PC-3 (cell line): ENCODE results near the gene STX16.

Experiments
- EZH2 ChIP-seq: fragments of 300-600 bp; sonication (generic); IDR thresholded peaks from one replicate; pipeline ENCODE4 v1.6.1; 2017; ENCODE audit warnings: antibody characterized with exemption, mild to moderate bottlenecking, low read length; ENCODE audit not compliant: unreplicated experiment
- EZH2phosphoT487 ChIP-seq: fragments of 300-600 bp; sonication (generic); IDR thresholded peaks from 2 replicates; pipeline ENCODE4 v1.6.1; 2018; ENCODE audit warnings: mild to moderate bottlenecking, antibody characterized with exemption, low read length, borderline replicate concordance
- TF ChIP-seq, protein P1 (sequence below): fragments of 300-600 bp; sonication (generic); conservative IDR thresholded peaks from 2 replicates; pipeline ENCODE4 v1.5.1; 2017; ENCODE audit warnings: antibody characterized with exemption, low read depth, mild to moderate bottlenecking, low read length

GRCh38 chr20:58633161-58634053 lies 17.7 kb upstream of the STX16 start:
- TF ChIP-seq, protein P1, sequence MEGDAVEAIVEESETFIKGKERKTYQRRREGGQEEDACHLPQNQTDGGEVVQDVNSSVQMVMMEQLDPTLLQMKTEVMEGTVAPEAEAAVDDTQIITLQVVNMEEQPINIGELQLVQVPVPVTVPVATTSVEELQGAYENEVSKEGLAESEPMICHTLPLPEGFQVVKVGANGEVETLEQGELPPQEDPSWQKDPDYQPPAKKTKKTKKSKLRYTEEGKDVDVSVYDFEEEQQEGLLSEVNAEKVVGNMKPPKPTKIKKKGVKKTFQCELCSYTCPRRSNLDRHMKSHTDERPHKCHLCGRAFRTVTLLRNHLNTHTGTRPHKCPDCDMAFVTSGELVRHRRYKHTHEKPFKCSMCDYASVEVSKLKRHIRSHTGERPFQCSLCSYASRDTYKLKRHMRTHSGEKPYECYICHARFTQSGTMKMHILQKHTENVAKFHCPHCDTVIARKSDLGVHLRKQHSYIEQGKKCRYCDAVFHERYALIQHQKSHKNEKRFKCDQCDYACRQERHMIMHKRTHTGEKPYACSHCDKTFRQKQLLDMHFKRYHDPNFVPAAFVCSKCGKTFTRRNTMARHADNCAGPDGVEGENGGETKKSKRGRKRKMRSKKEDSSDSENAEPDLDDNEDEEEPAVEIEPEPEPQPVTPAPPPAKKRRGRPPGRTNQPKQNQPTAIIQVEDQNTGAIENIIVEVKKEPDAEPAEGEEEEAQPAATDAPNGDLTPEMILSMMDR, result no peak
- TF ChIP-seq EZH2, result no peak
- TF ChIP-seq EZH2phosphoT487, result no peak
